ENCODE measurements around the gene HID1. TPM values are rescaled to one million over a fixed set of nuclear protein-coding genes. Genes with fewer than 3 reads are reported as not detected.
A peak's percentile ranks its signal among the peaks of the same experiment; 100 is the strongest.

HID1 gene
- total RNA-seq, 1 experiment from 2014 or later: 12.7 TPM

DNA sequence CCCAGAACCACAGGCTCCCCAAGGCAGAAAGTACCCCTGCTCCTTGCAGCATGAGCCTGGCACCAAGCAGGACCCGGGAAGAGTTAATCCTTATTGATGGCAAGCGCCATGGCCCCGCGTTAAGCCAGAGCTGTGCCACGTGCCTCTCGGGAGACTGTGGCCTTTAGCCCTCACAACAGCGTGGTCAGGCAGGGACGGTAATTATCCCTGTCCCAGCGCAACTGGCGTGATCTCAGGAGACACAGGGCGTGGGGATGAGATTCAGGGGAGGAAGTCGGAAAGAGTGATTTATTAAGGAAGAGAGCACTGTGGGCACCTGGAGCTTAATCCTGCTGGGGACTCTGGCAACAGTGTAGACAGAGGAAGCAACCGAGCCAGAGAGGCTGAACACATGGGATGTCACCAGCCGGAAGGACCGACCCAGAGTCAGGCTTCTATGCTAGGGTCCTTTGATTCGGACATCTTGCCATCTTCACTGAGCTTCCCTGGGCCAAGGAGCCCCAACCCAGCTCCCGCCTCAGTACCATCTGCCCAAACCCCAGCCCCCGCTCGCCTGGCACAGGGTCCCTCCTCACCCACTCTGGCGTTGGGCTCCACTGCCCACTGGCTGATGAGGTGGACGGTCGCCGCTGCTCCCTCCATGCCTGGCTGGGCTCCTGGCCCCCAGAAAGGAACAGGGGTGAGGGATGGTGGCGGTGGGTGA is 20.0 kb downstream of the HID1 start:
- Histone ChIP-seq H3K18ac (ENCODE audit: insufficient read length, low read depth, low read length) (no peak overlapping the region), H2AFZ (ENCODE audit: low read length) (no peak overlapping the region), H4K91ac (ENCODE audit: insufficient read length, low read depth, low read length) (no peak overlapping the region), H3K56ac (ENCODE audit: insufficient read length, low read depth, low read length) (no peak overlapping the region), H3K27me3 (ENCODE audit: insufficient read depth, low read length) (no peaks in the 10 kb centered on the region), H3K23ac (ENCODE audit: insufficient read length, low read depth, low read length) (no peak overlapping the region), H3T11ph (ENCODE audit: low read length) (no peak overlapping the region), H3K23me2 (ENCODE audit: insufficient read length, low read depth, low read length, poor library complexity, severe bottlenecking) (peaks cover 2% of the 10 kb centered on the region), H3K9ac (ENCODE audit: extremely low read depth, insufficient read length, low read length) (no peak overlapping the region), H4K8ac (replicated peaks; ENCODE audit: insufficient read length, low read depth, low read length) (no peak overlapping the region), H3K4ac (ENCODE audit: low read depth, low read length) (no peak overlapping the region), H3K27ac (ENCODE audit: insufficient read length, low read depth, low read length) (no peak overlapping the region), H3K4me1 (ENCODE audit: insufficient read depth, low read length) (no peaks in the 10 kb centered on the region), H2BK120ac (ENCODE audit: low read depth, low read length, poor library complexity, severe bottlenecking) (no peak overlapping the region), H3K79me2 (ENCODE audit: insufficient read depth, low read length) (no peaks in the 10 kb centered on the region), H2BK12ac (ENCODE audit: insufficient read length, low read depth, low read length) (no peak overlapping the region), H4K20me1 (ENCODE audit: control insufficient read depth, insufficient read depth, insufficient read length) (no peaks in the 10 kb centered on the region), H3K14ac (ENCODE audit: insufficient read depth, low read length) (peak overlapping the region; percentile 42; the same call in 1 of the 2 replicates), H3K4me2 (ENCODE audit: insufficient read depth, insufficient read length, low read length) (no peak overlapping the region), H4K5ac (ENCODE audit: insufficient read length, low read depth, low read length) (no peak overlapping the region), H2AK5ac (ENCODE audit: insufficient read length, low read length) (no peak overlapping the region), H3K79me1 (ENCODE audit: insufficient read depth, low read depth, low read length, poor library complexity, severe bottlenecking) (no peaks in the 10 kb centered on the region), H2BK5ac (ENCODE audit: insufficient read length, low read length) (no peak overlapping the region), H3K9me3 (ENCODE audit: control insufficient read depth, low read depth, low read length) (no peaks in the 10 kb centered on the region), H2BK15ac (ENCODE audit: low read depth, low read length) (no peak overlapping the region), H2BK20ac (ENCODE audit: low read depth, low read length, poor library complexity, severe bottlenecking) (no peak overlapping the region)
- no peak for DNase-seq
- Mint-ChIP-seq H3K4me3 (no peak overlapping the region), H3K4me1 (peaks cover 11 to 19% of the 10 kb centered on the region in 2 experiments), H3K36me3 (ENCODE audit: insufficient read depth in 1 of 3, low read depth in 3 of 3) (no peaks in the 10 kb centered on the region), H3K27ac (no peak overlapping the region), H3K9me3 (no peaks in the 10 kb centered on the region), H3K27me3 (ENCODE audit: low read depth) (peaks cover 16% of the 10 kb centered on the region)
- WGBS (ENCODE audit: extremely low coverage, insufficient read length, low lambda C conversion rate): no CpG with 5 or more reads among the region's 24 CpGs
- TF ChIP-seq, protein P1, sequence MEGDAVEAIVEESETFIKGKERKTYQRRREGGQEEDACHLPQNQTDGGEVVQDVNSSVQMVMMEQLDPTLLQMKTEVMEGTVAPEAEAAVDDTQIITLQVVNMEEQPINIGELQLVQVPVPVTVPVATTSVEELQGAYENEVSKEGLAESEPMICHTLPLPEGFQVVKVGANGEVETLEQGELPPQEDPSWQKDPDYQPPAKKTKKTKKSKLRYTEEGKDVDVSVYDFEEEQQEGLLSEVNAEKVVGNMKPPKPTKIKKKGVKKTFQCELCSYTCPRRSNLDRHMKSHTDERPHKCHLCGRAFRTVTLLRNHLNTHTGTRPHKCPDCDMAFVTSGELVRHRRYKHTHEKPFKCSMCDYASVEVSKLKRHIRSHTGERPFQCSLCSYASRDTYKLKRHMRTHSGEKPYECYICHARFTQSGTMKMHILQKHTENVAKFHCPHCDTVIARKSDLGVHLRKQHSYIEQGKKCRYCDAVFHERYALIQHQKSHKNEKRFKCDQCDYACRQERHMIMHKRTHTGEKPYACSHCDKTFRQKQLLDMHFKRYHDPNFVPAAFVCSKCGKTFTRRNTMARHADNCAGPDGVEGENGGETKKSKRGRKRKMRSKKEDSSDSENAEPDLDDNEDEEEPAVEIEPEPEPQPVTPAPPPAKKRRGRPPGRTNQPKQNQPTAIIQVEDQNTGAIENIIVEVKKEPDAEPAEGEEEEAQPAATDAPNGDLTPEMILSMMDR (conservative IDR thresholded peaks at IDR 0.05): no peak

Data from H9 (cell line).